ACC112 (cell line): ENCODE measurements around the gene EFL1.
"Not testable (repeated sequence)": the region's sequence is repeated elsewhere in the genome, so short reads cannot be mapped to it uniquely, and the experiment has no call there.

Experiments used
- H2AFZ ChIP-seq: fragments of 200-600 bp; sonication (generic); one replicate; pipeline ENCODE4 v1.6.0; 2017; ENCODE audit warnings: antibody characterized with exemption, low read length; ENCODE audit not compliant: unreplicated experiment
- H3K27ac ChIP-seq: fragments of 200-600 bp; sonication (generic); 2 replicates; pipeline ENCODE4 v1.5.1; 2014; ENCODE audit warnings: low read depth, mild to moderate bottlenecking, antibody characterized with exemption, low read length, moderate library complexity
- H3K27me3 ChIP-seq: fragments of 200-600 bp; sonication (generic); 2 replicates; pipeline ENCODE4 v1.6.1; 2014; ENCODE audit warnings: mild to moderate bottlenecking, antibody characterized with exemption, low read length, moderate library complexity, mixed read lengths; ENCODE audit not compliant: insufficient read depth
- H3K36me3 ChIP-seq: fragments of 200-600 bp; sonication (generic); 2 replicates; pipeline ENCODE4 v1.6.1; 2016; ENCODE audit warnings: mild to moderate bottlenecking, antibody characterized with exemption, low read length, moderate library complexity, mixed read lengths; ENCODE audit not compliant: insufficient read depth
- H3K4me1 ChIP-seq: fragments of 200-600 bp; sonication (generic); one replicate; pipeline ENCODE4 v1.6.1; 2016; ENCODE audit warnings: low read length, mixed read lengths; ENCODE audit not compliant: insufficient read depth, unreplicated experiment, control insufficient read depth
- H3K4me3 ChIP-seq: fragments of 200-600 bp; sonication (generic); 2 replicates; pipeline ENCODE4 v1.5.1; 2014; ENCODE audit warnings: mild to moderate bottlenecking, low read depth, low read length
- H3K79me2 ChIP-seq: fragments of 200-600 bp; sonication (generic); one replicate; pipeline ENCODE4 v1.6.0; 2016; ENCODE audit warnings: low read length; ENCODE audit not compliant: control insufficient read depth, unreplicated experiment, insufficient read depth

The EFL1 gene

GRCh38 chr15:82300326-82300725 is 37.8 kb upstream of the EFL1 start:
- H3K4me1 ChIP-seq, H3K36me3 ChIP-seq, H3K27me3 ChIP-seq, H3K4me3 ChIP-seq, H3K27ac ChIP-seq, H2AFZ ChIP-seq, H3K79me2 ChIP-seq: not testable (repeated sequence)

GRCh38 chr15:82299511-82299914 is 37.0 kb upstream of the EFL1 start:
- H2AFZ ChIP-seq, H3K4me3 ChIP-seq, H3K27ac ChIP-seq, H3K27me3 ChIP-seq, H3K79me2 ChIP-seq, H3K36me3 ChIP-seq, H3K4me1 ChIP-seq: not testable (repeated sequence)

- Histone ChIP-seq H2AFZ (no peak overlapping the region), H3K79me2 (no peaks in the 10 kb centered on the region), H3K4me1 (peaks cover 7% of the 10 kb centered on the region), H3K4me3 (no peak overlapping the region), H3K36me3 (no peaks in the 10 kb centered on the region), H3K27ac (no peak overlapping the region), H3K27me3 (no peaks in the 10 kb centered on the region)
Measured at GRCh38 chr15:82298520-82298919, 36.0 kb upstream of the EFL1 start.

GRCh38 chr15:82298032-82298431 is 35.5 kb upstream of the EFL1 start:
- Histone ChIP-seq H3K79me2 (no peaks in the 10 kb centered on the region), H3K4me3 (no peak overlapping the region), H2AFZ (no peak overlapping the region), H3K36me3 (no peaks in the 10 kb centered on the region), H3K4me1 (peaks cover 7% of the 10 kb centered on the region), H3K27ac (no peak overlapping the region), H3K27me3 (no peaks in the 10 kb centered on the region)

GRCh38 chr15:82297546-82297945 is 35.0 kb upstream of the EFL1 start:
- H3K27ac ChIP-seq, result no peak overlapping the region
- no peak overlapping the region for H2AFZ ChIP-seq
- no peaks in the 10 kb centered on the region for H3K79me2 ChIP-seq
- H3K4me3 ChIP-seq, result no peak overlapping the region
- peaks cover 9% of the 10 kb centered on the region for H3K4me1 ChIP-seq
- H3K27me3 ChIP-seq, result no peaks in the 10 kb centered on the region
- no peaks in the 10 kb centered on the region for H3K36me3 ChIP-seq

GRCh38 chr15:82294061-82294690 is 31.6 kb upstream of the EFL1 start:
- H3K4me3 ChIP-seq, result no peak overlapping the region
- H2AFZ ChIP-seq, result no peak overlapping the region
- no peaks in the 10 kb centered on the region for H3K27me3 ChIP-seq
- no peaks in the 10 kb centered on the region for H3K36me3 ChIP-seq
- H3K79me2 ChIP-seq, result no peaks in the 10 kb centered on the region
- H3K27ac ChIP-seq, result no peak overlapping the region
- peaks cover 7% of the 10 kb centered on the region for H3K4me1 ChIP-seq

GRCh38 chr15:82292271-82292670 is 29.7 kb upstream of the EFL1 start:
- no peak overlapping the region for H2AFZ ChIP-seq
- H3K4me1 ChIP-seq, result peaks cover 7% of the 10 kb centered on the region
- no peak overlapping the region for H3K27ac ChIP-seq
- H3K36me3 ChIP-seq, result no peaks in the 10 kb centered on the region
- H3K79me2 ChIP-seq, result no peaks in the 10 kb centered on the region
- no peak overlapping the region for H3K4me3 ChIP-seq
- H3K27me3 ChIP-seq, result no peaks in the 10 kb centered on the region

- not testable (repeated sequence) for H3K79me2 ChIP-seq, H3K27ac ChIP-seq, H3K4me1 ChIP-seq, H2AFZ ChIP-seq, H3K4me3 ChIP-seq, H3K27me3 ChIP-seq, H3K36me3 ChIP-seq
Measured at GRCh38 chr15:82288202-82288601, 25.7 kb upstream of the EFL1 start.

GRCh38 chr15:82286475-82286874 is 23.9 kb upstream of the EFL1 start:
- H3K4me3 ChIP-seq, H3K4me1 ChIP-seq, H3K27ac ChIP-seq, H2AFZ ChIP-seq, H3K27me3 ChIP-seq, H3K36me3 ChIP-seq, H3K79me2 ChIP-seq: not testable (repeated sequence)

GRCh38 chr15:82284381-82284780 is 21.8 kb upstream of the EFL1 start:
- not testable (repeated sequence) for H3K27me3 ChIP-seq, H3K79me2 ChIP-seq, H3K27ac ChIP-seq, H3K4me3 ChIP-seq, H2AFZ ChIP-seq, H3K4me1 ChIP-seq, H3K36me3 ChIP-seq

- H3K27me3 ChIP-seq, H3K4me1 ChIP-seq, H2AFZ ChIP-seq, H3K27ac ChIP-seq, H3K36me3 ChIP-seq, H3K79me2 ChIP-seq, H3K4me3 ChIP-seq: not testable (repeated sequence)
Measured at GRCh38 chr15:82282386-82282785, 19.9 kb upstream of the EFL1 start.
